ENCODE measurements around the gene RBP5. TPM values are rescaled to one million over a fixed set of nuclear protein-coding genes. Genes with fewer than 3 reads are reported as not detected.

The RBP5 gene
- total and polyA plus RNA-seq, 2 donors (not counting 1 experiment from before 2014, with no cell fraction given): 1.1 TPM; not detected in 1

GRCh38 chr12:7093486-7093885 is 35.2 kb downstream of the RBP5 start:
- Histone ChIP-seq H4K20me1 (ENCODE audit: control insufficient read depth, insufficient read depth, low read length, poor library complexity, severe bottlenecking) (no peaks in the 10 kb centered on the region), H3K36me3 (replicated peaks in 1 of 2; ENCODE audit: control extremely low read depth in 1 of 2, control insufficient read depth in 1 of 2, extremely low read depth in 1 of 2, insufficient read depth in 2 of 2, low read length in 1 of 2) (no peaks in the 10 kb centered on the region), H3K4me2 (replicated peaks; ENCODE audit: low read depth, low read length, poor library complexity, severe bottlenecking) (no peak overlapping the region), H3K4me1 (ENCODE audit: control insufficient read depth in 2 of 2, insufficient read depth in 2 of 2, low read length in 2 of 2) (peaks cover 0 to 12% of the 10 kb centered on the region in 2 donors), H3K79me2 (ENCODE audit: control insufficient read depth, insufficient read depth, low read length) (no peaks in the 10 kb centered on the region), H2AFZ (ENCODE audit: insufficient read depth, low read depth, low read length, poor library complexity, severe bottlenecking) (no peak overlapping the region), H3K4me3 (ENCODE audit: control extremely low read depth in 1 of 5, extremely low read depth in 1 of 5, insufficient read depth in 1 of 5, low read depth in 2 of 5, low read length in 4 of 5) (no peak overlapping the region), H3K27ac (ENCODE audit: low read length in 2 of 2) (no peak overlapping the region), H3K9me3 (ENCODE audit: control extremely low read depth in 1 of 3, control insufficient read depth in 2 of 3, insufficient read depth in 1 of 3, low read length in 2 of 3) (no peaks in the 10 kb centered on the region), H3K9ac (ENCODE audit: low read length) (no peak overlapping the region), H3K27me3 (replicated peaks in 1 of 4; ENCODE audit: control extremely low read depth in 1 of 4, control insufficient read depth in 3 of 4, insufficient read depth in 4 of 4, low read length in 3 of 4) (peaks cover 0 to 3% (median 0%) of the 10 kb centered on the region in 4 experiments)
- no peak overlapping the region for H3K27ac Mint-ChIP-seq
- peaks cover 9% of the 10 kb centered on the region for H3K4me1 Mint-ChIP-seq
- no peak overlapping the region for H3K4me3 Mint-ChIP-seq
- H3K9me3 Mint-ChIP-seq (ENCODE audit: insufficient read depth): no peaks in the 10 kb centered on the region
- CTCF ChIA-PET: interaction anchor here (0.6 to 2.7 kb wide), 8 partner anchors 14 to 226 kb away, joined by 3 to 12 read pairs (median 4); partner anchors contain the start of gene SPSB2
- DNase-seq: no peak
- TF ChIP-seq EZH2 (IDR thresholded peaks at IDR 0.05; ENCODE audit: borderline replicate concordance, insufficient read depth, low read depth, low read length, poor library complexity, severe bottlenecking): no peak
- no peak for TF ChIP-seq CTCF (IDR thresholded peaks at IDR 0.05)
- peaks cover 4% of the 10 kb centered on the region for H3K27me3 Mint-ChIP-seq
- 70% methylated on average over 4 of the region's 5 CpGs for WGBS (ENCODE audit: insufficient coverage)
- POLR2A ChIA-PET: no interaction called here
- ATAC-seq (ENCODE audit: low read depth): no peak
- intact Hi-C loops (cut with micrococcal nuclease): loop anchor here (5.0 kb wide), 1 partner anchor 76 kb away; the partner anchor contains the start of gene LPCAT3

GRCh38 chr12:7092986-7093460 is 35.7 kb downstream of the RBP5 start:
- H4K20me1 ChIP-seq (ENCODE audit: control insufficient read depth, insufficient read depth, low read length, poor library complexity, severe bottlenecking): no peaks in the 10 kb centered on the region
- H3K9me3 Mint-ChIP-seq (ENCODE audit: insufficient read depth): no peaks in the 10 kb centered on the region
- H3K4me3 ChIP-seq (ENCODE audit: control extremely low read depth in 1 of 5, extremely low read depth in 1 of 5, insufficient read depth in 1 of 5, low read depth in 2 of 5, low read length in 4 of 5): no peak overlapping the region
- peak overlapping the region; percentile 79 for H2AFZ ChIP-seq (ENCODE audit: insufficient read depth, low read depth, low read length, poor library complexity, severe bottlenecking)
- DNase-seq (no peak), ATAC-seq (ENCODE audit: low read depth) (no peak)
- peaks cover 4% of the 10 kb centered on the region for H3K27me3 Mint-ChIP-seq
- H3K27ac Mint-ChIP-seq: no peak overlapping the region
- no peaks in the 10 kb centered on the region for H3K9me3 ChIP-seq (ENCODE audit: control extremely low read depth in 1 of 3, control insufficient read depth in 2 of 3, insufficient read depth in 1 of 3, low read length in 2 of 3)
- peak overlapping the region; percentile 90 for H3K4me3 Mint-ChIP-seq
- CTCF ChIA-PET: interaction anchor here (0.6 to 2.7 kb wide), 11 partner anchors 15 to 225 kb away, joined by 3 to 12 read pairs (median 4); partner anchors contain the start of genes LPCAT3 and SPSB2
- H3K4me1 Mint-ChIP-seq: peaks cover 9% of the 10 kb centered on the region
- POLR2A ChIA-PET: no interaction called here
- H3K4me1 ChIP-seq (ENCODE audit: control insufficient read depth in 2 of 2, insufficient read depth in 2 of 2, low read length in 2 of 2): peaks cover 0 to 12% of the 10 kb centered on the region in 2 donors
- no peak overlapping the region for H3K27ac ChIP-seq (ENCODE audit: low read length in 2 of 2)
- WGBS (ENCODE audit: insufficient coverage): 69% methylated on average over 4 of the region's 8 CpGs
- no peak overlapping the region for H3K9ac ChIP-seq (ENCODE audit: low read length)
- no peaks in the 10 kb centered on the region for H3K79me2 ChIP-seq (ENCODE audit: control insufficient read depth, insufficient read depth, low read length)
- H3K36me3 ChIP-seq (replicated peaks in 1 of 2; ENCODE audit: control extremely low read depth in 1 of 2, control insufficient read depth in 1 of 2, extremely low read depth in 1 of 2, insufficient read depth in 2 of 2, low read length in 1 of 2): no peaks in the 10 kb centered on the region
- no peak overlapping the region for H3K4me2 ChIP-seq (replicated peaks; ENCODE audit: low read depth, low read length, poor library complexity, severe bottlenecking)
- intact Hi-C loops (cut with micrococcal nuclease): loop anchor here (1.0 to 5.0 kb wide), 4 partner anchors 15 to 224 kb away; partner anchors contain the start of genes LPCAT3 and SPSB2
- peaks cover 0 to 3% (median 0%) of the 10 kb centered on the region in 4 experiments for H3K27me3 ChIP-seq (replicated peaks in 1 of 4; ENCODE audit: control extremely low read depth in 1 of 4, control insufficient read depth in 3 of 4, insufficient read depth in 4 of 4, low read length in 3 of 4)
- no peak for TF ChIP-seq CTCF (IDR thresholded peaks at IDR 0.05)
- TF ChIP-seq EZH2 (IDR thresholded peaks at IDR 0.05; ENCODE audit: borderline replicate concordance, insufficient read depth, low read depth, low read length, poor library complexity, severe bottlenecking): no peak
